ENCODE measurements around the gene PHOSPHO1. TPM values are rescaled to one million over a fixed set of nuclear protein-coding genes. Genes with fewer than 3 reads are reported as not detected.

The PHOSPHO1 gene
- total and polyA plus RNA-seq, 2 of the 13 experiments (the other 11 are each of a cell fraction or from before 2014, with no cell fraction given), result not detected

DNA sequence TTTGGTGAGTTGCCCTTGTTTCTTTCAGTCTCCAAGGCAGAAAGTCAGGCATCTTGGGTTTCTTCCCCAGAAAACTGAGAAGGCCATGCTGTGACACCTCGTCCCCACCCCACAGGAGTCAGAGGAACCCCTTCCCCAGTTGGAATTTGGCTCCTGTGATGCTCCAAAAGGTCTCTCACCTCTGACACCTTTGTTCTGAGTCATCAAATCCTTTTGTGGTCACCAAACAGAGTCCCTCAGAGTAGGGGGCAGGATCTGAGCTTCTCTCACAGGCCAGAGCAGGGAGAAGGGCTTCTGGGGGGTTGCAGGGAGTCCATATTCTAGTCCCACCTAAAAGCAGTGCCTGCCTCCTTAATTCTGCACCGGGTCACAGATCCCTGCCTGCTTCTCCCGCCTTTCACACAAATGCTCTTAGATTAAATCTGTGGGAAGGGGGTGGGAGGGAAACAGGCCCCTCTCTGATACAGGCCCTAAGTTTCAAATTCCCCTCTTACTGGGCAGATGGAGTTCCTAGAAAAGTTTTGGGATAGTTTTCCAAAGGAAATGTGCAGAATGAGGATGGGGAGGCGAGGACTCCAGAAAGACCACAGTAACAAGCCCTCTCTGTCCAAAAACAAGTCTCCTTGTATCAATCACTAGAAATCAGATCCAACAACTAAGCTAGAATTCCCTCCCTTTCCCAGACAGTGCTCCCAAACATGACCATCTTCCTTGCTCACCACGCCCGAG is 1.3 kb downstream of the PHOSPHO1 start:
- H3K27me3 ChIP-seq (ENCODE audit: control insufficient read depth in 1 of 2, insufficient read depth in 2 of 2, low read length in 2 of 2), result peaks cover 10 to 61% of the 10 kb centered on the region in 2 experiments; a peak in 4 of 5 replicates
- H3K9ac ChIP-seq (ENCODE audit: insufficient read depth, low read depth, low read length), result no peak overlapping the region
- intact Hi-C loops (cut with micrococcal nuclease; ENCODE audit: unreplicated experiment) (no loop called here), in situ Hi-C loops (cut with HindIII; ENCODE audit: extremely low pct_ligation_motif_present, low pct_unique_long_range_greater_than_20kb) (loop anchor here (5.0 kb wide), 1 partner anchor 47 kb away; no protein-coding TSS in a partner anchor)
- H3K36me3 ChIP-seq (replicated peaks in 1 of 2; ENCODE audit: control insufficient read depth in 1 of 2, insufficient read depth in 2 of 2, low read length in 2 of 2), result no peaks in the 10 kb centered on the region
- CTCF ChIA-PET (ENCODE audit: low intra/inter-chr PET ratio, low total read pairs), result no interaction called here
- FAIRE-seq (no peak), DNase-seq (ENCODE audit: low spot score) (no peak), ATAC-seq (no peak)
- WGBS (ENCODE audit: low lambda C conversion rate), result 4% methylated on average over 6 of the region's 6 CpGs
- H3K79me2 ChIP-seq (ENCODE audit: insufficient read depth, low read length), result no peaks in the 10 kb centered on the region
- H2AFZ ChIP-seq (ENCODE audit: low read length), result no peak overlapping the region
- no peaks in the 10 kb centered on the region for H4K20me1 ChIP-seq (ENCODE audit: insufficient read depth, low read length)
- POLR2A ChIA-PET, result no interaction called here
- H3K4me3 ChIP-seq (replicated peaks in 1 of 3; ENCODE audit: insufficient read depth in 1 of 3, low read depth in 2 of 3, low read length in 3 of 3), result no peak overlapping the region
- BruUV-seq (replicated peaks), result no TSS peak
- peaks cover 32% of the 10 kb centered on the region for H3K4me1 ChIP-seq (ENCODE audit: insufficient read depth, low read length)
- peak; percentile 35 to 38; a peak in 1 of 4 replicates for TF ChIP-seq MAFK (conservative IDR thresholded peaks at IDR 0.05 in 1 of 2, IDR thresholded peaks at IDR 0.05 in 1 of 2; ENCODE audit: low read length in 2 of 2)
- no peak for TF ChIP-seq ZNF792 (CRISPR knock-in tag; IDR thresholded peaks at IDR 0.05)
- no peak for TF ChIP-seq ZNF839 (CRISPR knock-in tag; IDR thresholded peaks at IDR 0.05; ENCODE audit: borderline replicate concordance)
- TF ChIP-seq POGZ (CRISPR knock-in tag; IDR thresholded peaks at IDR 0.05), result no peak
- TF ChIP-seq FOSL2 (CRISPR knock-in tag; IDR thresholded peaks at IDR 0.05), result peak; percentile 41
- TF ChIP-seq SMAD3 (CRISPR knock-in tag; IDR thresholded peaks at IDR 0.05), result no peak
- TF ChIP-seq MAFF (IDR thresholded peaks at IDR 0.05; ENCODE audit: low read depth, low read length), result 0 out of 2 replicates have a peak, but pooled peaks have one; percentile 1
- no peak for TF ChIP-seq SMARCE1 (IDR thresholded peaks at IDR 0.05; ENCODE audit: borderline replicate concordance)
- no peaks in the 10 kb centered on the region for H3K9me3 ChIP-seq (ENCODE audit: low read length)
- no peak overlapping the region for H3K27ac ChIP-seq (ENCODE audit: extremely low read length, insufficient read depth, low read length)
- H3K4me2 ChIP-seq (ENCODE audit: low read depth, low read length), result no peak overlapping the region
